Adipocyte (in vitro differentiated cells): ENCODE data around the gene SYNGR2.
A peak's percentile ranks its signal among the peaks of the same experiment; 100 is the strongest.

Experiments
- DNase-seq: peaks from one replicate; pipeline ENCODE4 v3.0.0-alpha.2; 2015; ENCODE audit warnings: low read depth
- H3K27me3 ChIP-seq: replicated peaks from 2 replicates; pipeline ENCODE4 v1.7.0; 2013; ENCODE audit warnings: mild to moderate bottlenecking, low read length, moderate library complexity; ENCODE audit not compliant: control insufficient read depth, insufficient read depth
- H3K36me3 ChIP-seq: 2 replicates; pipeline ENCODE4 v1.7.0; 2013; ENCODE audit warnings: low read length, mild to moderate bottlenecking, moderate library complexity; ENCODE audit not compliant: control insufficient read depth, insufficient read depth, severe bottlenecking
- H3K4me1 ChIP-seq: 2 replicates; pipeline ENCODE4 v1.7.0; 2013; ENCODE audit warnings: mild to moderate bottlenecking, low read length, moderate library complexity; ENCODE audit not compliant: control insufficient read depth, insufficient read depth
- H3K4me3 ChIP-seq: 2 replicates; pipeline ENCODE4 v1.7.0; 2013; ENCODE audit warnings: mild to moderate bottlenecking, low read length, moderate library complexity
- H3K9ac ChIP-seq: 2 replicates; pipeline ENCODE4 v1.7.0; 2013; ENCODE audit warnings: mild to moderate bottlenecking, low read length, moderate library complexity
- H3K9me3 ChIP-seq: 2 replicates; pipeline ENCODE4 v1.7.0; 2013; ENCODE audit warnings: mild to moderate bottlenecking, low read length, moderate library complexity; ENCODE audit not compliant: control insufficient read depth

The SYNGR2 gene

GRCh38 chr17:78204387-78205123 is 36.2 kb downstream of the SYNGR2 start:
- H3K9me3 ChIP-seq, result no peaks in the 10 kb centered on the region
- H3K9ac ChIP-seq, result no peak overlapping the region
- peaks cover 3% of the 10 kb centered on the region for H3K36me3 ChIP-seq
- no peak for DNase-seq
- no peak overlapping the region for H3K4me3 ChIP-seq
- H3K4me1 ChIP-seq, result no peaks in the 10 kb centered on the region
- no peaks in the 10 kb centered on the region for H3K27me3 ChIP-seq

- DNase-seq, result no peak
- Histone ChIP-seq H3K36me3 (peaks cover 3% of the 10 kb centered on the region), H3K4me3 (no peak overlapping the region), H3K9ac (no peak overlapping the region), H3K4me1 (no peaks in the 10 kb centered on the region), H3K27me3 (no peaks in the 10 kb centered on the region), H3K9me3 (no peaks in the 10 kb centered on the region)
Measured at GRCh38 chr17:78205124-78205775, 36.9 kb downstream of the SYNGR2 start.

- Histone ChIP-seq H3K36me3 (peaks cover 3% of the 10 kb centered on the region), H3K4me1 (no peaks in the 10 kb centered on the region), H3K4me3 (no peak overlapping the region), H3K9ac (no peak overlapping the region), H3K9me3 (no peaks in the 10 kb centered on the region), H3K27me3 (no peaks in the 10 kb centered on the region)
- no peak for DNase-seq
Measured at GRCh38 chr17:78206298-78206697, 37.9 kb downstream of the SYNGR2 start.

- H3K36me3 ChIP-seq, result peaks cover 3% of the 10 kb centered on the region
- H3K27me3 ChIP-seq, result no peaks in the 10 kb centered on the region
- DNase-seq, result no peak
- H3K4me1 ChIP-seq, result no peaks in the 10 kb centered on the region
- no peaks in the 10 kb centered on the region for H3K9me3 ChIP-seq
- no peak overlapping the region for H3K9ac ChIP-seq
- no peak overlapping the region for H3K4me3 ChIP-seq
Measured at GRCh38 chr17:78208486-78208885, 40.1 kb downstream of the SYNGR2 start.

GRCh38 chr17:78210111-78210510 is 41.7 kb downstream of the SYNGR2 start:
- Histone ChIP-seq H3K9me3 (no peaks in the 10 kb centered on the region), H3K9ac (no peak overlapping the region), H3K27me3 (no peaks in the 10 kb centered on the region), H3K4me3 (no peak overlapping the region), H3K4me1 (peaks cover 4% of the 10 kb centered on the region), H3K36me3 (no peaks in the 10 kb centered on the region)
- no peak for DNase-seq

GRCh38 chr17:78211032-78211431 is 42.7 kb downstream of the SYNGR2 start:
- no peak for DNase-seq
- Histone ChIP-seq H3K27me3 (no peaks in the 10 kb centered on the region), H3K4me1 (peaks cover 4% of the 10 kb centered on the region), H3K4me3 (no peak overlapping the region), H3K9me3 (no peaks in the 10 kb centered on the region), H3K9ac (no peak overlapping the region), H3K36me3 (no peaks in the 10 kb centered on the region)

GRCh38 chr17:78214016-78214705 is 45.8 kb downstream of the SYNGR2 start, which contains the start of gene BIRC5:
Gene BIRC5 (plus strand): TSS chr17:78214253. CDS start chr17:78214317, 64 bp downstream.
- H3K4me3 ChIP-seq, result peak within 1 kb of the TSS; percentile 85
- DNase-seq, result peak; percentile 97
- peak within 1 kb of the TSS; percentile 72 for H3K9ac ChIP-seq
- H3K27me3 ChIP-seq, result no peaks in the 10 kb centered on the region
- H3K9me3 ChIP-seq, result no peaks in the 10 kb centered on the region
- H3K4me1 ChIP-seq, result peaks cover 4% of the 10 kb centered on the region
- H3K36me3 ChIP-seq, result no peaks in the 10 kb centered on the region

GRCh38 chr17:78214706-78215061 is 46.3 kb downstream of the SYNGR2 start:
- no peak for DNase-seq

GRCh38 chr17:78219396-78220150 is 51.2 kb downstream of the SYNGR2 start:
- DNase-seq, result no peak
- H3K9me3 ChIP-seq, result no peaks in the 10 kb centered on the region
- H3K27me3 ChIP-seq, result no peaks in the 10 kb centered on the region
- H3K4me3 ChIP-seq, result no peak overlapping the region
- no peak overlapping the region for H3K9ac ChIP-seq
- no peaks in the 10 kb centered on the region for H3K36me3 ChIP-seq
- H3K4me1 ChIP-seq, result peaks cover 2% of the 10 kb centered on the region

More at GRCh38 chr17:78214706-78215061, 46.3 kb downstream of the SYNGR2 start:
- no peaks in the 10 kb centered on the region for H3K27me3 ChIP-seq
- H3K4me1 ChIP-seq, result peaks cover 4% of the 10 kb centered on the region
- no peaks in the 10 kb centered on the region for H3K36me3 ChIP-seq
- no peaks in the 10 kb centered on the region for H3K9me3 ChIP-seq
- peak overlapping the region; percentile 72 for H3K9ac ChIP-seq
- H3K4me3 ChIP-seq, result peak overlapping the region; percentile 85
